KMS-11 (cell line): Measurements from ENCODE around the gene HLF.

Experiments
- H2AFZ ChIP-seq: fragments of 200-600 bp; sonication (generic); 2 replicates; pipeline ENCODE4 v1.6.1; 2016; ENCODE audit warnings: antibody characterized with exemption, mixed run types, low read depth
- H3K27ac ChIP-seq: fragments of 200-600 bp; sonication (generic); 2 replicates; pipeline ENCODE4 v1.6.1; 2016; ENCODE audit warnings: mild to moderate bottlenecking, mixed run types
- H3K27me3 ChIP-seq: fragments of 200-600 bp; sonication (generic); 2 replicates; pipeline ENCODE4 v1.6.1; 2017; ENCODE audit warnings: mild to moderate bottlenecking, low read depth, mixed run types, moderate library complexity; ENCODE audit not compliant: insufficient read depth
- H3K36me3 ChIP-seq: fragments of 200-600 bp; sonication (generic); 2 replicates; pipeline ENCODE4 v1.6.1; 2017; ENCODE audit warnings: mild to moderate bottlenecking, mixed run types; ENCODE audit not compliant: insufficient read depth
- H3K4me1 ChIP-seq: fragments of 200-600 bp; sonication (generic); 2 replicates; pipeline ENCODE4 v1.6.1; 2016; ENCODE audit warnings: mild to moderate bottlenecking, low read depth, mixed run types; ENCODE audit not compliant: poor library complexity, severe bottlenecking
- H3K4me2 ChIP-seq: fragments of 200-600 bp; sonication (generic); 2 replicates; pipeline ENCODE4 v1.7.0; 2016; ENCODE audit warnings: mild to moderate bottlenecking, mixed run types
- H3K4me3 ChIP-seq: fragments of 200-600 bp; sonication (generic); IDR thresholded peaks from 2 replicates; pipeline ENCODE4 v1.6.1; 2017; ENCODE audit warnings: low read depth, low read length, mixed read lengths; ENCODE audit not compliant: insufficient read depth
- H3K79me2 ChIP-seq: fragments of 200-600 bp; sonication (generic); 2 replicates; pipeline ENCODE4 v1.6.1; 2016; ENCODE audit warnings: low read depth, mixed run types; ENCODE audit not compliant: insufficient read depth
- H3K9ac ChIP-seq: fragments of 200-600 bp; sonication (generic); 2 replicates; pipeline ENCODE4 v1.6.1; 2016; ENCODE audit warnings: mild to moderate bottlenecking, mixed run types
- H4K20me1 ChIP-seq: fragments of 200-600 bp; sonication (generic); 2 replicates; pipeline ENCODE4 v1.6.1; 2016; ENCODE audit warnings: mild to moderate bottlenecking, mixed run types; ENCODE audit not compliant: insufficient read depth
- CTCF ChIP-seq: fragments of 200-600 bp; sonication (generic); conservative IDR thresholded peaks from 2 replicates; pipeline ENCODE4 v1.6.1; 2017; ENCODE audit warnings: low read depth, mild to moderate bottlenecking, antibody characterized with exemption, low read length, moderate library complexity, mixed read lengths

The HLF gene

DNA sequence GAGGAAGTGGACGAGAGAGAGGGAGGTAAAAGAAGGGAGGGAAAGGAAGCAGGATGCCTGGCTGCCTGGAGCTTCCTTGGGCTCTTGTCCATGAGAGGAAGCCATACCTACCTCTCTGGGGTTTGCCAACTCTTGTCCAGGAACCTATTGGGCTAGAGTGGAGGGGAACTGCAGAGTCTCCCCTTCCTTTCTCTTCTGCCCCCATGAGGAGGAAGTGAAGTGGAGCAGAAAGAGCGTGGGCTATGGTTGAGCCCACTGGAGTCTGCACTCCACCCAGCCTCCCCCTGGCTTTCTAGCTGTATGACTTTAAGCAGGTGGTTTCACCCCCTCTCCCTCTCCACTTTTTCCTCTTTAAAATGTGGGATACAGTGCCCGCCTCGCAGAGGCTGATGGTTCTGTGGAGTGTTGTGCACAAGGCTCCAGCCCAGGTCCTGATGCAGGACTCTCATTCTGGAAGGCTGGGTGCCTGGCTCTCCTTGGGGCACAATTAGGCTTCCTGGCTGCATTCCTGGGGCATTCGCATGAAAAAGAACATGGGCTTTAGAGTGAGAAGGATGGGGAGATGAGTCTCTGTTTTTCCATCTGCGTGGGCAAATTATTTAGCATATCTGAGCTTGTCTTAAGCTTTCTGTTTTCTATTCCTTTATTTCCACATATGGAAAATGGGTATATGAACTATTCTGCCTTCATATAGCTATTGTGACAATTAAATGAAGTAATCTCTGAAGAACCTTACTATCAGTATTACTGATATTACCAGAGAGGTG lies 40.7 kb downstream of the HLF start:
- no peak overlapping the region for H3K4me2 ChIP-seq
- no peaks in the 10 kb centered on the region for H4K20me1 ChIP-seq
- no peak overlapping the region for H3K9ac ChIP-seq
- no peaks in the 10 kb centered on the region for H3K4me1 ChIP-seq
- no peaks in the 10 kb centered on the region for H3K36me3 ChIP-seq
- no peaks in the 10 kb centered on the region for H3K79me2 ChIP-seq
- H2AFZ ChIP-seq, result no peak overlapping the region
- TF ChIP-seq CTCF, result no peak
- no peaks in the 10 kb centered on the region for H3K27me3 ChIP-seq
- no peak overlapping the region for H3K4me3 ChIP-seq
- H3K27ac ChIP-seq, result no peak overlapping the region

- Histone ChIP-seq H3K4me1 (no peaks in the 10 kb centered on the region), H3K4me3 (no peak overlapping the region), H4K20me1 (no peaks in the 10 kb centered on the region), H3K4me2 (no peak overlapping the region), H3K9ac (no peak overlapping the region), H3K27ac (no peak overlapping the region), H3K36me3 (no peaks in the 10 kb centered on the region), H2AFZ (no peak overlapping the region), H3K27me3 (no peaks in the 10 kb centered on the region), H3K79me2 (no peaks in the 10 kb centered on the region)
- TF ChIP-seq CTCF, result no peak
Measured at GRCh38 chr17:55307879-55308278, 43.1 kb downstream of the HLF start.

GRCh38 chr17:55308613-55309391 lies 44.0 kb downstream of the HLF start:
- no peaks in the 10 kb centered on the region for H3K79me2 ChIP-seq
- no peaks in the 10 kb centered on the region for H3K4me1 ChIP-seq
- H2AFZ ChIP-seq, result no peak overlapping the region
- no peak overlapping the region for H3K4me2 ChIP-seq
- H3K4me3 ChIP-seq, result no peak overlapping the region
- no peak overlapping the region for H3K9ac ChIP-seq
- H3K36me3 ChIP-seq, result no peaks in the 10 kb centered on the region
- H3K27me3 ChIP-seq, result no peaks in the 10 kb centered on the region
- H4K20me1 ChIP-seq, result no peaks in the 10 kb centered on the region
- TF ChIP-seq CTCF, result no peak
- H3K27ac ChIP-seq, result no peak overlapping the region

GRCh38 chr17:55311767-55312375 lies 47.1 kb downstream of the HLF start:
- no peaks in the 10 kb centered on the region for H3K4me1 ChIP-seq
- no peak overlapping the region for H3K4me2 ChIP-seq
- H3K36me3 ChIP-seq, result no peaks in the 10 kb centered on the region
- no peaks in the 10 kb centered on the region for H3K79me2 ChIP-seq
- no peak for TF ChIP-seq CTCF
- H3K27ac ChIP-seq, result no peak overlapping the region
- no peaks in the 10 kb centered on the region for H4K20me1 ChIP-seq
- H2AFZ ChIP-seq, result no peak overlapping the region
- H3K27me3 ChIP-seq, result no peaks in the 10 kb centered on the region
- no peak overlapping the region for H3K9ac ChIP-seq
- no peak overlapping the region for H3K4me3 ChIP-seq
